Left forelimb (tissue), 1 donor: Measurements from ENCODE around the gene NECAB3.

Source experiments
- DNase-seq: peaks from one replicate; pipeline ENCODE4 v3.0.0-alpha.2; 2018; ENCODE audit warnings: low spot score

The NECAB3 gene

GRCh38 chr20:33609504-33609903 lies 64.7 kb downstream of the NECAB3 start:
- no peak for DNase-seq
